ENCODE results near the gene LCA5. TPM values are rescaled to one million over a fixed set of nuclear protein-coding genes. Genes with fewer than 3 reads are reported as not detected.

Gene LCA5
- total RNA-seq (2022; extraction: Qiagen RNA extraction), result 0.39 to 0.95 TPM (median 0.61 TPM) in 5 replicates

GRCh38 chr6:79536954-79537747 is at the start of gene LCA5:
TSS of gene LCA5 (minus strand) at chr6:79537430. CDS start at chr6:79518894, 18,536 bp downstream.

Other genes with a start within 250 kb of the LCA5 start
- gene SH3BGRL2, start 93.9 kb upstream of the LCA5 start, total RNA-seq (2022; extraction: Qiagen RNA extraction), result 0.32 to 0.39 TPM (median 0.36 TPM) in 5 replicates